CD4-positive, alpha-beta T cell (primary cell): Measurements from ENCODE around the gene RANBP3. TPM values are rescaled to one million over a fixed set of nuclear protein-coding genes. Genes with fewer than 3 reads are reported as not detected.

Experiments
- ATAC-seq: fragments of 200-7000 bp; cut with Tn5 transposase; one replicate; pipeline ENCODE4 v1.10.0; 2022; ENCODE audit warnings: mild to moderate bottlenecking; ENCODE audit not compliant: poor library complexity
- CTCF ChIA-PET: fragments of 350-600 bp; sonication (Branson Sonifier 250); formaldehyde crosslinking; loops from one replicate; lab custom pipeline; 2021; ENCODE audit warnings: antibody characterized with exemption, inconsistent platforms; lab: Charles Lee
- POLR2A ChIA-PET: fragments of 350-600 bp; sonication (Branson Sonifier 250); formaldehyde crosslinking; loops from one replicate; lab custom pipeline; 2021; ENCODE audit warnings: antibody characterized with exemption, inconsistent platforms; lab: Charles Lee
- DNase-seq, 14 experiments: peaks; one replicate each; pipeline ENCODE4 v3.0.0-alpha.2; 2013 to 2020; ENCODE audit warnings: mixed read lengths in 2 of 14
- H3K27ac ChIP-seq, 2 donors: one replicate each; pipeline versions ENCODE4 v1.5.1 to v1.7.0; 2013; ENCODE audit warnings: low read length in 2 of 2, low read depth in 1 of 2, mild to moderate bottlenecking in 1 of 2
- H3K27me3 ChIP-seq, 2 experiments: 1 replicate in 1 of 2; 2 replicates in 1 of 2; pipeline versions ENCODE4 v1.6.1 to v1.7.0; 2013; ENCODE audit warnings: low read length in 2 of 2, control low read depth in 1 of 2, mild to moderate bottlenecking in 1 of 2, moderate library complexity in 1 of 2; ENCODE audit not compliant: insufficient read depth in 2 of 2, control insufficient read depth in 1 of 2
- H3K36me3 ChIP-seq: one replicate; pipeline ENCODE4 v1.6.1; 2013; ENCODE audit warnings: low read length, control low read depth; ENCODE audit not compliant: insufficient read depth
- H3K4me1 ChIP-seq: one replicate; pipeline ENCODE4 v1.6.1; 2013; ENCODE audit warnings: low read length, control low read depth; ENCODE audit not compliant: insufficient read depth
- H3K4me3 ChIP-seq: one replicate; pipeline ENCODE4 v1.5.1; 2013; ENCODE audit warnings: mild to moderate bottlenecking, low read length, moderate library complexity
- H3K9me3 ChIP-seq, 2 experiments: 1 replicate in 1 of 2; 2 replicates in 1 of 2; pipeline versions ENCODE4 v1.6.1 to v1.7.0; 2013; ENCODE audit warnings: low read length in 2 of 2, mild to moderate bottlenecking in 2 of 2, control low read depth in 1 of 2, moderate library complexity in 1 of 2; ENCODE audit not compliant: control insufficient read depth in 1 of 2, insufficient read depth in 1 of 2
- H3K27ac Mint-ChIP-seq: one replicate; pipeline ENCODE4 v1.8.0; 2020; ENCODE audit warnings: mixed read lengths
- H3K27me3 Mint-ChIP-seq: one replicate; pipeline ENCODE4 v1.8.0; 2021; ENCODE audit warnings: mixed read lengths
- H3K36me3 Mint-ChIP-seq: one replicate; pipeline ENCODE4 v1.8.0; 2021; ENCODE audit warnings: low read depth, mixed read lengths
- H3K4me1 Mint-ChIP-seq: one replicate; pipeline ENCODE4 v1.8.0; 2021; ENCODE audit warnings: low read depth, mixed read lengths
- H3K4me3 Mint-ChIP-seq: one replicate; pipeline ENCODE4 v1.8.0; 2020; ENCODE audit warnings: mild to moderate bottlenecking, mixed read lengths
- H3K9me3 Mint-ChIP-seq: one replicate; pipeline ENCODE4 v1.8.0; 2020; ENCODE audit warnings: mixed read lengths
- intact Hi-C, 2 experiments: fragments of 100-400 bp; cut with DNase I in 1 of 2; cut with micrococcal nuclease in 1 of 2; formaldehyde crosslinking; loops; one replicate each; pipeline versions ENCODE4 v1.15.1 to v1.9.0; 2023 to 2025; cut with DNase I, micrococcal nuclease
- total RNA-seq, 174 experiments: library from RNA in 2 of 174; stranded (reverse) in 2 of 174; gene quantifications; one replicate each; pipeline ENCODE4 v1.2.3 and lab custom pipeline; 2021 to 2026
- TF ChIP-seq, protein P1 (sequence below): fragments of 200-600 bp; IDR thresholded peaks from one replicate; pipeline ENCODE4 v1.8.0; 2022; ENCODE audit warnings: antibody characterized with exemption, mild to moderate bottlenecking

Gene RANBP3
- total RNA-seq, 2 experiments from 2014 or later, result 82.7 to 88.7 TPM

- no peaks in the 10 kb centered on the region for H3K27me3 ChIP-seq
- Mint-ChIP-seq H3K4me1 (no peaks in the 10 kb centered on the region), H3K27me3 (no peaks in the 10 kb centered on the region), H3K4me3 (no peak overlapping the region), H3K27ac (no peak overlapping the region), H3K9me3 (no peaks in the 10 kb centered on the region), H3K36me3 (peaks cover 90% of the 10 kb centered on the region)
- H3K36me3 ChIP-seq, result peaks cover 93% of the 10 kb centered on the region
- DNase-seq, result no peak
- TF ChIP-seq, protein P1, sequence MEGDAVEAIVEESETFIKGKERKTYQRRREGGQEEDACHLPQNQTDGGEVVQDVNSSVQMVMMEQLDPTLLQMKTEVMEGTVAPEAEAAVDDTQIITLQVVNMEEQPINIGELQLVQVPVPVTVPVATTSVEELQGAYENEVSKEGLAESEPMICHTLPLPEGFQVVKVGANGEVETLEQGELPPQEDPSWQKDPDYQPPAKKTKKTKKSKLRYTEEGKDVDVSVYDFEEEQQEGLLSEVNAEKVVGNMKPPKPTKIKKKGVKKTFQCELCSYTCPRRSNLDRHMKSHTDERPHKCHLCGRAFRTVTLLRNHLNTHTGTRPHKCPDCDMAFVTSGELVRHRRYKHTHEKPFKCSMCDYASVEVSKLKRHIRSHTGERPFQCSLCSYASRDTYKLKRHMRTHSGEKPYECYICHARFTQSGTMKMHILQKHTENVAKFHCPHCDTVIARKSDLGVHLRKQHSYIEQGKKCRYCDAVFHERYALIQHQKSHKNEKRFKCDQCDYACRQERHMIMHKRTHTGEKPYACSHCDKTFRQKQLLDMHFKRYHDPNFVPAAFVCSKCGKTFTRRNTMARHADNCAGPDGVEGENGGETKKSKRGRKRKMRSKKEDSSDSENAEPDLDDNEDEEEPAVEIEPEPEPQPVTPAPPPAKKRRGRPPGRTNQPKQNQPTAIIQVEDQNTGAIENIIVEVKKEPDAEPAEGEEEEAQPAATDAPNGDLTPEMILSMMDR, result no peak
- no peak overlapping the region for H3K27ac ChIP-seq
- H3K4me3 ChIP-seq, result no peak overlapping the region
- ATAC-seq, result no peak
- CTCF ChIA-PET, result no interaction called here
- H3K9me3 ChIP-seq, result no peaks in the 10 kb centered on the region
- intact Hi-C loops, result no loop called here
- H3K4me1 ChIP-seq, result no peaks in the 10 kb centered on the region
- POLR2A ChIA-PET, result interaction anchor here (1.3 kb wide), 1 partner anchor 17 kb away, joined by 3 read pairs; no protein-coding TSS in a partner anchor
Observed at GRCh38 chr19:5932609-5933262, 45.2 kb downstream of the RANBP3 start.

- DNase-seq, result no peak
- ATAC-seq, result no peak
- H3K4me3 ChIP-seq, result no peak overlapping the region
- TF ChIP-seq, protein P1, result no peak
- H3K27ac ChIP-seq, result no peak overlapping the region
- Mint-ChIP-seq H3K4me3 (no peak overlapping the region), H3K4me1 (no peaks in the 10 kb centered on the region), H3K9me3 (no peaks in the 10 kb centered on the region), H3K27ac (no peak overlapping the region), H3K27me3 (no peaks in the 10 kb centered on the region), H3K36me3 (peaks cover 87% of the 10 kb centered on the region)
- CTCF ChIA-PET, result no interaction called here
- no peaks in the 10 kb centered on the region for H3K27me3 ChIP-seq
- POLR2A ChIA-PET, result no interaction called here
- H3K36me3 ChIP-seq, result peaks cover 94% of the 10 kb centered on the region
- no peaks in the 10 kb centered on the region for H3K9me3 ChIP-seq
- H3K4me1 ChIP-seq, result no peaks in the 10 kb centered on the region
- intact Hi-C loops, result no loop called here
Observed at GRCh38 chr19:5932146-5932545, 45.8 kb downstream of the RANBP3 start.

- H3K27ac Mint-ChIP-seq, result no peak overlapping the region
- H3K27me3 Mint-ChIP-seq, result no peaks in the 10 kb centered on the region
- Histone ChIP-seq H3K36me3 (peaks cover 94% of the 10 kb centered on the region), H3K4me1 (no peaks in the 10 kb centered on the region), H3K4me3 (no peak overlapping the region), H3K27ac (no peak overlapping the region), H3K9me3 (no peaks in the 10 kb centered on the region), H3K27me3 (no peaks in the 10 kb centered on the region)
- no peak overlapping the region for H3K4me3 Mint-ChIP-seq
- peaks cover 87% of the 10 kb centered on the region for H3K36me3 Mint-ChIP-seq
- ChIA-PET POLR2A (no interaction called here), CTCF (no interaction called here)
- DNase-seq (no peak), ATAC-seq (no peak)
- intact Hi-C loops, result no loop called here
- no peaks in the 10 kb centered on the region for H3K9me3 Mint-ChIP-seq
- H3K4me1 Mint-ChIP-seq, result no peaks in the 10 kb centered on the region
- TF ChIP-seq, protein P1, result no peak
Observed at GRCh38 chr19:5931251-5931650, 46.7 kb downstream of the RANBP3 start.
